Measurements from ENCODE around the gene NCKAP5. TPM values are rescaled to one million over a fixed set of nuclear protein-coding genes. Genes with fewer than 3 reads are reported as not detected.
A peak's percentile ranks its signal among the peaks of the same experiment; 100 is the strongest.

Gene NCKAP5
- total and polyA plus RNA-seq, 2 of the 13 experiments (the other 11 are each of a cell fraction or from before 2014, with no cell fraction given), result 0.01 TPM; not detected in 1

GRCh38 chr2:133158024-133158423 is 410.2 kb downstream of the NCKAP5 start (continued):
- TF ChIP-seq THRA (CRISPR knock-in tag; IDR thresholded peaks at IDR 0.05; ENCODE audit: borderline replicate concordance) (no peak), SMAD1 (CRISPR knock-in tag; IDR thresholded peaks at IDR 0.05; ENCODE audit: borderline replicate concordance, low read depth) (no peak), DPF2 (CRISPR knock-in tag; IDR thresholded peaks at IDR 0.05; ENCODE audit: borderline replicate concordance, low read depth) (peak; percentile 72; the same call in 1 of the 2 replicates), ZNF362 (CRISPR knock-in tag; IDR thresholded peaks at IDR 0.05; ENCODE audit: borderline replicate concordance) (no peak), AGO2 (optimal IDR thresholded peaks at IDR 0.05; ENCODE audit: low read depth, low read length) (no peak), NFE2L1 (CRISPR knock-in tag; IDR thresholded peaks at IDR 0.05; ENCODE audit: borderline replicate concordance) (no peak), ZNF879 (CRISPR knock-in tag; IDR thresholded peaks at IDR 0.05) (no peak), ATF5 (CRISPR knock-in tag; IDR thresholded peaks at IDR 0.05; ENCODE audit: low read depth) (no peak), NCOR1 (IDR thresholded peaks at IDR 0.05; ENCODE audit: borderline replicate concordance, low read length) (peak; percentile 39; the same call in 1 of the 2 replicates), ARID3A (IDR thresholded peaks at IDR 0.05; ENCODE audit: low read depth, low read length) (peak; percentile 81), ZNF432 (CRISPR knock-in tag; IDR thresholded peaks at IDR 0.05; ENCODE audit: borderline replicate concordance) (no peak), ARNTL (CRISPR knock-in tag; IDR thresholded peaks at IDR 0.05) (no peak), TARDBP (CRISPR knock-in tag; IDR thresholded peaks at IDR 0.05) (peak; percentile 36; the same call in 1 of the 2 replicates), MEIS2 (CRISPR knock-in tag; IDR thresholded peaks at IDR 0.05) (no peak), FOXO1 (CRISPR knock-in tag; IDR thresholded peaks at IDR 0.05) (peak; percentile 38; the same call in 1 of the 2 replicates), KDM5B (CRISPR knock-in tag; IDR thresholded peaks at IDR 0.05; ENCODE audit: borderline replicate concordance) (no peak), ISL2 (CRISPR knock-in tag; IDR thresholded peaks at IDR 0.05) (peak; percentile 52; the same call in 1 of the 2 replicates), ZNF550 (CRISPR knock-in tag; IDR thresholded peaks at IDR 0.05; ENCODE audit: borderline replicate concordance) (no peak), FOXJ3 (CRISPR knock-in tag; IDR thresholded peaks at IDR 0.05; ENCODE audit: borderline replicate concordance) (peak; percentile 70; the same call in 1 of the 2 replicates), FOXM1 (CRISPR knock-in tag; IDR thresholded peaks at IDR 0.05) (no peak), FOXP1 (IDR thresholded peaks at IDR 0.05) (no peak), FOXP1 (CRISPR knock-in tag; IDR thresholded peaks at IDR 0.05) (peak; percentile 57; the same call in 1 of the 2 replicates), CCAR2 (optimal IDR thresholded peaks at IDR 0.05; ENCODE audit: low read depth, low read length) (no peak), ZNF761 (CRISPR knock-in tag; conservative IDR thresholded peaks at IDR 0.05) (no peak), ZUFSP (CRISPR knock-in tag; IDR thresholded peaks at IDR 0.05; ENCODE audit: borderline replicate concordance) (no peak), TP53 (CRISPR knock-in tag; conservative IDR thresholded peaks at IDR 0.05) (no peak)

Data from HepG2 (cell line).